Transverse colon (tissue), 4 donors: Measurements from ENCODE around the gene MVP. TPM values are rescaled to one million over a fixed set of nuclear protein-coding genes. Genes with fewer than 3 reads are reported as not detected.

Source experiments
- DNase-seq: peaks from one replicate; pipeline ENCODE4 v3.0.0-alpha.2; 2019
- H3K27ac ChIP-seq, 4 donors: fragments of 200-600 bp; sonication (generic); 2 replicates each; pipeline ENCODE4 v1.5.1; 2016 to 2018; ENCODE audit warnings: inconsistent platforms in 4 of 4
- H3K27me3 ChIP-seq: fragments of 200-600 bp; sonication (generic); 2 replicates; pipeline ENCODE4 v1.5.1; 2017; ENCODE audit warnings: inconsistent platforms
- H3K36me3 ChIP-seq, 4 donors: fragments of 200-600 bp; sonication (generic); 2 replicates each; pipeline ENCODE4 v1.5.1; 2017 to 2019; ENCODE audit warnings: inconsistent platforms in 4 of 4
- H3K4me1 ChIP-seq, 4 donors: fragments of 200-600 bp; sonication (generic); 2 replicates each; pipeline ENCODE4 v1.5.1; 2017 to 2020; ENCODE audit warnings: inconsistent platforms in 4 of 4
- H3K4me3 ChIP-seq, 4 donors: fragments of 200-600 bp; sonication (generic); 1 replicate in 1 of 4; 2 replicates in 3 of 4; pipeline versions ENCODE4 v1.5.1 to v1.6.1; 2017 to 2019; ENCODE audit warnings: inconsistent platforms in 4 of 4
- H3K9me3 ChIP-seq, 2 donors: fragments of 200-600 bp; sonication (generic); 2 replicates each; pipeline ENCODE4 v1.5.1; 2017 to 2019; ENCODE audit warnings: inconsistent platforms in 2 of 2
- CTCF ChIP-seq, 5 experiments: fragments of 200-600 bp in 3 of 5; fragments of 450-650 bp in 2 of 5; sonication (generic) in 3 of 5; IDR thresholded peaks; 1 replicate in 2 of 5; 2 replicates in 3 of 5; pipeline ENCODE4 v1.5.1; 2016 to 2017; ENCODE audit warnings: antibody characterized with exemption in 5 of 5, inconsistent platforms in 3 of 5, mild to moderate bottlenecking in 2 of 5, moderate library complexity in 1 of 5
- EP300 ChIP-seq: sonication (generic); formaldehyde crosslinking; IDR thresholded peaks from one replicate; pipeline ENCODE4 v1.6.1; 2017; ENCODE audit warnings: antibody characterized with exemption, low read depth
- POLR2A ChIP-seq: fragments of 450-650 bp; IDR thresholded peaks from one replicate; pipeline ENCODE4 v1.6.1; 2016; ENCODE audit warnings: antibody characterized with exemption, mild to moderate bottlenecking, moderate library complexity
- POLR2AphosphoS5 ChIP-seq, 3 donors: sonication (generic); formaldehyde crosslinking; IDR thresholded peaks; one replicate each; pipeline ENCODE4 v1.6.1; 2016; ENCODE audit warnings: antibody characterized with exemption in 3 of 3
- WGBS, 2 donors: methylation state at CpG; one replicate each; pipeline ENCODE4 v1.1.5; 2018; ENCODE audit warnings: low coverage in 1 of 2; 5-methylcytosine and 5-hydroxymethylcytosine counted together
- in situ Hi-C, 4 donors: fragments of 200-750 bp; cut with MboI; loops; one replicate each; pipeline versions ENCODE4 v1.15.0 to v1.15.1; 2017; ENCODE audit warnings: low sequenced_read_pairs in 3 of 4, low pct_ligation_motif_present in 1 of 4, low pct_unique_long_range_greater_than_20kb in 1 of 4
- intact Hi-C: fragments of 100-400 bp; cut with DNase I; formaldehyde crosslinking; loops from one replicate; pipeline ENCODE4 v1.15.1; 2023; ENCODE audit warnings: low total_unique reads
- total RNA-seq, 4 donors: library from RNA; depleted of rRNA; stranded (reverse); fragments of >200 nt; gene quantifications; one replicate each; pipeline ENCODE4 v1.1.0, GENCODE V29; 2016

Gene MVP
- total RNA-seq, 4 donors from 2014 or later = 483 to 654 (median 553) TPM

DNA sequence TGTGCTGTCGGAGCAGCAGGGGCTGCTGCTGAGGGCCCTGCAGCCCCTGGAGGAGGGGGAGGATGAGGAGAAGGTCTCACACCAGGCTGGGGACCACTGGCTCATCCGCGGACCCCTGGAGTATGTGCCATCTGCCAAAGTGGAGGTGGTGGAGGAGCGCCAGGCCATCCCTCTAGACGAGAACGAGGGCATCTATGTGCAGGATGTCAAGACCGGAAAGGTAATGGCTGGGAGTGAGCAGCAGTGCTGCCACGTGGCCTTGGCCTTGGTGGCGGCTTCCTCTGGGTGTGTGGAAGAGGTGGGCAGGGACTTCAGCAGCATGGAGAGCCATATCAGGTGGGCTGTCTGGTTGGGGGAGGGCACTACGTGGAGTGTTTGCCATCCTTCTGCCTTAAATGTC, 20.0 kb downstream of the MVP start:
- Histone ChIP-seq H3K36me3 (peaks cover 0 to 83% (median 36%) of the 10 kb centered on the region in 4 donors), H3K9me3 (no peaks in the 10 kb centered on the region), H3K27ac (no peak overlapping the region), H3K27me3 (no peaks in the 10 kb centered on the region), H3K4me1 (no peaks in the 10 kb centered on the region), H3K4me3 (no peak overlapping the region)
- TF ChIP-seq POLR2AphosphoS5 (IDR thresholded peaks at IDR 0.05) (no peak), EP300 (no peak), POLR2A (no peak), CTCF (IDR thresholded peaks at IDR 0.05) (no peak)
- in situ Hi-C loops (loop anchor here in 1 of 4 donors (10.0 kb wide), 1 partner anchor 145 kb away; no protein-coding TSS in a partner anchor), intact Hi-C loops (no loop called here)
- 87% methylated on average over 10 of the region's 10 CpGs; no CpG with 5 or more reads in 1 of the 2 donors for WGBS, 2 donors
- DNase-seq = no peak

DNA sequence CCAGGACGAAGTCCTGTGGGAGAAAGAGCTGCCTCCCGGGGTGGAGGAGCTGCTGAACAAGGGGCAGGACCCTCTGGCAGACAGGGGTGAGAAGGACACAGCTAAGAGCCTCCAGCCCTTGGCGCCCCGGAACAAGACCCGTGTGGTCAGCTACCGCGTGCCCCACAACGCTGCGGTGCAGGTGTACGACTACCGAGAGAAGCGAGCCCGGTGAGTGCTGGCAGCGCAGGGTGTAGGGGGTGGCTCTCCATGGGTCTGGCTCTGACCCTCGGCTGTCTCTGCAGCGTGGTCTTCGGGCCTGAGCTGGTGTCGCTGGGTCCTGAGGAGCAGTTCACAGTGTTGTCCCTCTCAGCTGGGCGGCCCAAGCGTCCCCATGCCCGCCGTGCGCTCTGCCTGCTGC, 21.4 kb downstream of the MVP start:
- intact Hi-C loops (no loop called here), in situ Hi-C loops (loop anchor here in 1 of 4 donors (10.0 kb wide), 1 partner anchor 147 kb away; no protein-coding TSS in a partner anchor)
- no peaks in the 10 kb centered on the region for H3K27me3 ChIP-seq
- no peak overlapping the region for H3K27ac ChIP-seq
- H3K36me3 ChIP-seq = peaks cover 0 to 85% (median 37%) of the 10 kb centered on the region in 4 donors
- H3K9me3 ChIP-seq = no peaks in the 10 kb centered on the region
- no peaks in the 10 kb centered on the region for H3K4me1 ChIP-seq
- TF ChIP-seq POLR2AphosphoS5 (IDR thresholded peaks at IDR 0.05) (no peak), EP300 (no peak), POLR2A (no peak), CTCF (IDR thresholded peaks at IDR 0.05) (no peak)
- WGBS, 2 donors = 80 to 94% methylated on average over 2 to 20 of the region's 23 CpGs
- DNase-seq = no peak
- H3K4me3 ChIP-seq = no peak overlapping the region

GRCh38 chr16:29842732-29843346, 22.6 kb downstream of the MVP start:
- no peak overlapping the region for H3K27ac ChIP-seq
- DNase-seq = no peak
- no peaks in the 10 kb centered on the region for H3K9me3 ChIP-seq
- H3K4me3 ChIP-seq = no peak overlapping the region
- H3K27me3 ChIP-seq = no peaks in the 10 kb centered on the region
- H3K36me3 ChIP-seq = peaks cover 0 to 85% (median 38%) of the 10 kb centered on the region in 4 donors
- intact Hi-C loops (no loop called here), in situ Hi-C loops (loop anchor here in 1 of 4 donors (10.0 kb wide), 1 partner anchor 148 kb away; no protein-coding TSS in a partner anchor)
- no peaks in the 10 kb centered on the region for H3K4me1 ChIP-seq
- 92 to 100% methylated on average over 1 to 7 of the region's 9 CpGs for WGBS, 2 donors
- no peak for TF ChIP-seq POLR2A
- TF ChIP-seq CTCF (IDR thresholded peaks at IDR 0.05) = no peak
- TF ChIP-seq POLR2AphosphoS5 (IDR thresholded peaks at IDR 0.05) = no peak
- no peak for TF ChIP-seq EP300

- no peak for DNase-seq
- Histone ChIP-seq H3K9me3 (no peaks in the 10 kb centered on the region), H3K4me1 (no peaks in the 10 kb centered on the region), H3K27ac (no peak overlapping the region), H3K36me3 (peaks cover 0 to 76% (median 32%) of the 10 kb centered on the region in 4 donors), H3K4me3 (no peak overlapping the region), H3K27me3 (no peaks in the 10 kb centered on the region)
- WGBS, 2 donors = 92% methylated on average over 8 of the region's 8 CpGs; no CpG with 5 or more reads in 1 of the 2 donors
- in situ Hi-C loops (loop anchor here in 1 of 4 donors (10.0 kb wide), 1 partner anchor 149 kb away; no protein-coding TSS in a partner anchor), intact Hi-C loops (no loop called here)
- TF ChIP-seq EP300 (no peak), CTCF (IDR thresholded peaks at IDR 0.05) (no peak), POLR2A (no peak), POLR2AphosphoS5 (IDR thresholded peaks at IDR 0.05) (no peak)
These were observed 23.7 kb downstream of the MVP start for GRCh38 chr16:29843931-29844330.
